HCT116 (cell line): ENCODE data around the gene SLC37A3.
"Not testable (repeated sequence)": the region's sequence is repeated elsewhere in the genome, so short reads cannot be mapped to it uniquely, and the experiment has no call there.

Experiments
- CTCF ChIP-seq, 3 experiments: fragments of 200-600 bp in 1 of 3; sonication (generic) in 1 of 3; IDR thresholded peaks in 2 of 3; conservative IDR thresholded peaks in 1 of 3; 2 replicates each; pipeline ENCODE4 v1.5.1; 2012 to 2017; ENCODE audit warnings: low read depth in 2 of 3, low read length in 2 of 3, antibody characterized with exemption in 1 of 3, borderline replicate concordance in 1 of 3, control low read depth in 1 of 3, mild to moderate bottlenecking in 1 of 3, mixed read lengths in 1 of 3, mixed run types in 1 of 3, moderate library complexity in 1 of 3; ENCODE audit not compliant: insufficient read depth in 1 of 3
- EGR1 ChIP-seq: IDR thresholded peaks from 2 replicates; pipeline ENCODE4 v1.6.1; 2012; ENCODE audit warnings: low read depth
- EZH2 ChIP-seq: fragments of 200-600 bp; sonication (generic); IDR thresholded peaks from 2 replicates; pipeline ENCODE4 v1.6.1; 2017; ENCODE audit warnings: antibody characterized with exemption, mixed run types
- FOSL1 ChIP-seq: IDR thresholded peaks from 2 replicates; pipeline ENCODE4 v1.6.1; 2012; ENCODE audit warnings: low read depth
- JUND ChIP-seq: IDR thresholded peaks from 2 replicates; pipeline ENCODE4 v1.6.1; 2012
- MAX ChIP-seq: IDR thresholded peaks from 2 replicates; pipeline ENCODE4 v1.6.1; 2012
- POLR2A ChIP-seq: IDR thresholded peaks from 2 replicates; pipeline ENCODE4 v1.7.0; 2011; ENCODE audit warnings: borderline replicate concordance; ENCODE audit not compliant: insufficient read depth, insufficient read length; ENCODE audit errors: extremely low read depth
- POLR2AphosphoS5 ChIP-seq: IDR thresholded peaks from 2 replicates; pipeline ENCODE4 v1.6.1; 2011; ENCODE audit warnings: mild to moderate bottlenecking, low read depth, low read length, moderate library complexity
- RAD21 ChIP-seq: IDR thresholded peaks from 2 replicates; pipeline ENCODE4 v1.6.1; 2012; ENCODE audit warnings: low read depth, mild to moderate bottlenecking
- REST ChIP-seq: IDR thresholded peaks from 2 replicates; pipeline ENCODE4 v1.6.1; 2012; ENCODE audit warnings: low read depth
- SP1 ChIP-seq: IDR thresholded peaks from 2 replicates; pipeline ENCODE4 v1.6.1; 2012; ENCODE audit warnings: low read depth
- SRF ChIP-seq: IDR thresholded peaks from 2 replicates; pipeline ENCODE4 v1.6.1; 2012; ENCODE audit warnings: low read depth
- YY1 ChIP-seq: IDR thresholded peaks from 2 replicates; pipeline ENCODE4 v1.6.1; 2011; ENCODE audit warnings: low read length, low read depth, moderate library complexity, mild to moderate bottlenecking; ENCODE audit not compliant: insufficient replicate concordance; ENCODE audit errors: extremely low read depth
- ZBTB33 ChIP-seq: IDR thresholded peaks from 2 replicates; pipeline ENCODE4 v1.6.1; 2011; ENCODE audit warnings: mild to moderate bottlenecking, low read length, moderate library complexity; ENCODE audit not compliant: insufficient replicate concordance; ENCODE audit errors: extremely low read depth

- TF ChIP-seq MAX; SRF; CTCF (IDR thresholded peaks at IDR 0.05 in 2 of 3, conservative IDR thresholded peaks at IDR 0.05 in 1 of 3; ENCODE audit: borderline replicate concordance in 1 of 3, insufficient read depth in 1 of 3, low read depth in 2 of 3, low read length in 2 of 3); POLR2A; SP1; EZH2; RAD21; JUND; EGR1; POLR2AphosphoS5; YY1; ZBTB33; FOSL1; REST: not testable (repeated sequence)
These were observed 87.2 kb downstream of the SLC37A3 start for GRCh38 chr7:140311128-140311527.
